Endothelial cell of umbilical vein (primary cell): ENCODE data around the gene YTHDC2. TPM values are rescaled to one million over a fixed set of nuclear protein-coding genes. Genes with fewer than 3 reads are reported as not detected.

Source experiments
- BruUV-seq: library from RNA; stranded (reverse); fragments of 400-500 nt; replicated peaks from 2 replicates; lab custom pipeline; 2021; lab: Mats Ljungman, UMichigan
- CTCF ChIA-PET: fragments of 300-600, 350-600 bp; sonication (Branson Sonifier 250); formaldehyde crosslinking; loops from one replicate; lab custom pipeline; 2021; ENCODE audit warnings: antibody characterized with exemption, inconsistent platforms; lab: Charles Lee
- POLR2A ChIA-PET: fragments of 300-600, 350-600 bp; sonication (Branson Sonifier 250); formaldehyde crosslinking; loops from one replicate; lab custom pipeline; 2021; ENCODE audit warnings: antibody characterized with exemption, inconsistent platforms; lab: Charles Lee
- DNase-seq: peaks from one replicate; pipeline ENCODE4 v3.0.0-alpha.2; 2011; ENCODE audit warnings: low read depth, low spot score
- FAIRE-seq: peaks from 2 replicates; lab custom pipeline; 2011; peaks lifted over from hg19 to GRCh38; lab: Jason Lieb, UNC
- H2AFZ ChIP-seq: 2 replicates; pipeline ENCODE4 v1.6.0; 2012; ENCODE audit warnings: low read depth, low read length, control low read depth, inconsistent platforms
- H3K27ac ChIP-seq: 2 replicates; pipeline ENCODE4 v1.5.1; 2011; ENCODE audit warnings: low read depth, mild to moderate bottlenecking, control low read depth, low read length, moderate library complexity; ENCODE audit not compliant: insufficient read depth
- H3K27me3 ChIP-seq, 2 experiments: 2 replicates each; pipeline versions ENCODE4 v1.6.0 to v1.6.1; 2011; ENCODE audit warnings: low read length in 2 of 2, mixed read lengths in 1 of 2; ENCODE audit not compliant: control insufficient read depth in 2 of 2, insufficient read depth in 2 of 2
- H3K36me3 ChIP-seq, 2 experiments: 2 replicates in 1 of 2; 3 replicates in 1 of 2; pipeline ENCODE4 v1.5.1; 2011; ENCODE audit warnings: low read length in 2 of 2, mild to moderate bottlenecking in 1 of 2, moderate library complexity in 1 of 2; ENCODE audit not compliant: control insufficient read depth in 2 of 2, insufficient read depth in 2 of 2; ENCODE audit errors: extremely low read depth in 1 of 2
- H3K4me1 ChIP-seq: 3 replicates; pipeline ENCODE4 v1.5.1; 2011; ENCODE audit warnings: mild to moderate bottlenecking, low read length; ENCODE audit not compliant: control insufficient read depth, insufficient read depth; ENCODE audit errors: extremely low read depth
- H3K4me2 ChIP-seq: 2 replicates; pipeline ENCODE4 v1.6.1; 2011; ENCODE audit warnings: low read length, control low read depth, mixed read lengths; ENCODE audit not compliant: insufficient read depth
- H3K4me3 ChIP-seq, 3 experiments: fragments of 200-600 bp in 1 of 3; sonication (generic), shearing (Covaris generic) in 1 of 3; replicated peaks in 1 of 3; 2 replicates each; pipeline ENCODE4 v1.5.1; 2011 to 2016; ENCODE audit warnings: control low read depth in 3 of 3, low read length in 3 of 3, mild to moderate bottlenecking in 2 of 3, inconsistent platforms in 1 of 3, low read depth in 1 of 3, moderate library complexity in 1 of 3; ENCODE audit not compliant: insufficient read depth in 1 of 3
- H3K79me2 ChIP-seq: 2 replicates; pipeline ENCODE4 v1.6.0; 2012; ENCODE audit warnings: low read length, inconsistent platforms; ENCODE audit not compliant: control insufficient read depth, insufficient read depth
- H3K9ac ChIP-seq: replicated peaks from 2 replicates; pipeline ENCODE3; 2011; ENCODE audit warnings: low read length, control low read depth; ENCODE audit not compliant: insufficient read depth; ENCODE audit errors: extremely low read depth
- H3K9me1 ChIP-seq: replicated peaks from 3 replicates; pipeline ENCODE4 v1.6.0; 2011; ENCODE audit warnings: mild to moderate bottlenecking, low read length; ENCODE audit not compliant: control insufficient read depth, insufficient read depth; ENCODE audit errors: extremely low read depth
- H3K9me3 ChIP-seq: replicated peaks from 2 replicates; pipeline ENCODE4 v1.5.1; 2012; ENCODE audit warnings: low read length, inconsistent platforms; ENCODE audit not compliant: control insufficient read depth, insufficient read depth
- H4K20me1 ChIP-seq: replicated peaks from 2 replicates; pipeline ENCODE3; 2011; ENCODE audit warnings: mild to moderate bottlenecking, low read length; ENCODE audit not compliant: control insufficient read depth, insufficient read depth; ENCODE audit errors: extremely low read depth
- CTCF ChIP-seq, 2 donors: IDR thresholded peaks; 1 replicate in 1 of 2; 2 replicates in 1 of 2; pipeline ENCODE4 v1.5.1; 2011; ENCODE audit warnings: low read length in 2 of 2, mild to moderate bottlenecking in 2 of 2, moderate library complexity in 2 of 2, control low read depth in 1 of 2, inconsistent platforms in 1 of 2, low read depth in 1 of 2; ENCODE audit not compliant: insufficient read depth in 1 of 2; ENCODE audit errors: extremely low read depth in 1 of 2
- EZH2 ChIP-seq: IDR thresholded peaks from 2 replicates; pipeline ENCODE4 v1.6.1; 2012; ENCODE audit warnings: borderline replicate concordance, low read depth, mild to moderate bottlenecking, moderate library complexity, low read length, inconsistent platforms; ENCODE audit not compliant: severe bottlenecking
- FOS ChIP-seq: IDR thresholded peaks from 2 replicates; pipeline ENCODE4 v1.6.1; 2011; ENCODE audit warnings: mild to moderate bottlenecking, low read length, moderate library complexity, borderline replicate concordance; ENCODE audit not compliant: insufficient read depth
- GATA2 ChIP-seq: IDR thresholded peaks from 2 replicates; pipeline ENCODE4 v1.7.0; 2011; ENCODE audit warnings: low read depth, mild to moderate bottlenecking, moderate library complexity, mixed read lengths, low read length; ENCODE audit not compliant: insufficient read length, insufficient read depth
- JUN ChIP-seq: IDR thresholded peaks from 2 replicates; pipeline ENCODE4 v1.6.1; 2011; ENCODE audit warnings: borderline replicate concordance, low read depth; ENCODE audit not compliant: insufficient read length, insufficient read depth
- MAX ChIP-seq: IDR thresholded peaks from 2 replicates; pipeline ENCODE4 v1.6.1; 2011; ENCODE audit not compliant: insufficient read depth, insufficient read length
- MYC ChIP-seq: IDR thresholded peaks from one replicate; pipeline ENCODE4 v1.6.1; 2011; ENCODE audit warnings: mild to moderate bottlenecking, low read depth, low read length
- POLR2A ChIP-seq: IDR thresholded peaks from 2 replicates; pipeline ENCODE4 v1.6.1; 2012; ENCODE audit warnings: low read depth, mild to moderate bottlenecking, control low read depth, low read length
- POLR2AphosphoS5 ChIP-seq: IDR thresholded peaks from 2 replicates; pipeline ENCODE4 v1.6.1; 2012; ENCODE audit warnings: low read depth, mild to moderate bottlenecking, control low read depth, low read length, moderate library complexity; ENCODE audit not compliant: insufficient read depth
- dilution Hi-C: fragments of 300-500 bp; cut with MboI; formaldehyde crosslinking; loops from one replicate; pipeline ENCODE4 v1.15.0; 2019; ENCODE audit warnings: low sequenced_read_pairs; ENCODE audit not compliant: extremely low pct_ligation_motif_present
- intact Hi-C: fragments of 100-400 bp; cut with micrococcal nuclease; formaldehyde crosslinking; loops from one replicate; pipeline ENCODE4 v1.10.0; 2022
- polyA plus RNA-seq, 4 experiments: library from polyadenylated mRNA; depleted of rRNA in 3 of 4; stranded (reverse) in 3 of 4; unstranded in 1 of 4; fragments of >200 nt; gene quantifications; 2 replicates each; pipeline versions ENCODE4 v1.2.1 to v1.2.3, GENCODE V29; 2011 to 2012; ENCODE audit warnings: missing spikeins in 1 of 4
- total RNA-seq: library from RNA; stranded (reverse); gene quantifications from 2 replicates; pipeline ENCODE4 v1.2.3, GENCODE V29; 2021

Gene YTHDC2
- total and polyA plus RNA-seq, 2 donors (not counting 3 experiments of a cell fraction or from before 2014, with no cell fraction given), result 7.6 to 40.7 TPM

DNA sequence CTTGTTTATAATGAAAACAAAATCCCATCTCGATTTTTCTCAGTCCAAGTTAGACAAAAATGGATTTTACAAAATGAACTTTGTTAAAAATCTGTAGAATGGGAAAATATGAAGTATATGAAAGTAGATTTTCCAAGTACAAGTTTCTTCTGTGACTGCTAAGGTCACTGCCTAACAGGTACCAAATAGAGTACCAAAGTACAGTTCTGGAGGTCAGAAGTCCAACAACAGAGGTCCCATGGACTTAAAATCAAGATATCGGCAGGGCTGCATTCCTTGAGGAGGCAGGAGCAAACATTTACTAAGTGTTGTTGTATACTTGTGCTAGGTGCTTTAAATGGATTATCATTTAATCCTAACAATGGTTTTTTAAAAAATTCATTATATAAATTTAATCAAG, 5.9 kb downstream of the YTHDC2 start:
- H3K9me1 ChIP-seq, result no peaks in the 10 kb centered on the region
- DNase-seq (no peak), FAIRE-seq (no peak)
- intact Hi-C loops (loop anchor here (10.0 kb wide), 1 partner anchor 285 kb away; no protein-coding TSS in a partner anchor), dilution Hi-C loops (no loop called here)
- H3K27me3 ChIP-seq, result no peaks in the 10 kb centered on the region
- H2AFZ ChIP-seq, result no peak overlapping the region
- no peak overlapping the region for H3K4me3 ChIP-seq
- no peak overlapping the region for H3K4me2 ChIP-seq
- ChIA-PET POLR2A (no interaction called here), CTCF (no interaction called here)
- H3K4me1 ChIP-seq, result peaks cover 14% of the 10 kb centered on the region
- H3K79me2 ChIP-seq, result peaks cover 38% of the 10 kb centered on the region
- H4K20me1 ChIP-seq, result no peaks in the 10 kb centered on the region
- H3K9ac ChIP-seq, result no peak overlapping the region
- H3K9me3 ChIP-seq, result no peaks in the 10 kb centered on the region
- no TSS peak for BruUV-seq
- H3K27ac ChIP-seq, result no peak overlapping the region
- TF ChIP-seq MAX, result no peak
- no peak for TF ChIP-seq MYC
- TF ChIP-seq GATA2, result no peak
- no peak for TF ChIP-seq POLR2AphosphoS5
- no peak for TF ChIP-seq CTCF (IDR thresholded peaks at IDR 0.05; ENCODE audit: extremely low read depth in 1 of 2, insufficient read depth in 1 of 2, low read depth in 1 of 2, low read length in 2 of 2)
- no peak for TF ChIP-seq JUN
- TF ChIP-seq EZH2, result no peak
- TF ChIP-seq FOS, result no peak
- TF ChIP-seq POLR2A, result no peak
- peaks cover 0 to 6% of the 10 kb centered on the region in 2 experiments for H3K36me3 ChIP-seq
